Mammary epithelial cell (primary cell): Measurements from ENCODE around the gene CARD9.

Experiments used
- EZH2 ChIP-seq: IDR thresholded peaks from 2 replicates; pipeline ENCODE4 v1.6.1; 2012; ENCODE audit warnings: low read length, inconsistent platforms, borderline replicate concordance
- TF ChIP-seq, protein P1 (sequence below), 2 donors: IDR thresholded peaks in 1 of 2; conservative IDR thresholded peaks in 1 of 2; 2 replicates each; pipeline ENCODE4 v1.5.1; 2011 to 2012; ENCODE audit warnings: inconsistent platforms in 2 of 2, low read length in 2 of 2, mild to moderate bottlenecking in 2 of 2, control low read depth in 1 of 2, low read depth in 1 of 2; ENCODE audit not compliant: insufficient read depth in 1 of 2; ENCODE audit errors: extremely low read depth in 1 of 2

DNA sequence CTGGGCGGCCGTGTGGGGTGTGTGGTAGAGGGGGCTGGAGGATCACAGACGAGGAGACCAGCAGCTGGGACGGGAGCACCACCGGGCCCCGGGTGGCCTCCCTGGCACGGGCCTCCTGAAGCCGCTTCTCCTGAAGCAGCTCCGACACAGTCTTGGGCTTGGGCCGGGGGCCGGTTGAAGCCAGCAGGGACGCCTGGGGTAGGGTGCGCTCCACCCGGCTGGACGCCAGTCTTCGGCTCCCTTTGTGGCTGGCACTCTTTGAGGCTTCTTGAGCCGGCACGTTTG is 5.5 kb upstream of the CARD9 start:
- TF ChIP-seq, protein P1, sequence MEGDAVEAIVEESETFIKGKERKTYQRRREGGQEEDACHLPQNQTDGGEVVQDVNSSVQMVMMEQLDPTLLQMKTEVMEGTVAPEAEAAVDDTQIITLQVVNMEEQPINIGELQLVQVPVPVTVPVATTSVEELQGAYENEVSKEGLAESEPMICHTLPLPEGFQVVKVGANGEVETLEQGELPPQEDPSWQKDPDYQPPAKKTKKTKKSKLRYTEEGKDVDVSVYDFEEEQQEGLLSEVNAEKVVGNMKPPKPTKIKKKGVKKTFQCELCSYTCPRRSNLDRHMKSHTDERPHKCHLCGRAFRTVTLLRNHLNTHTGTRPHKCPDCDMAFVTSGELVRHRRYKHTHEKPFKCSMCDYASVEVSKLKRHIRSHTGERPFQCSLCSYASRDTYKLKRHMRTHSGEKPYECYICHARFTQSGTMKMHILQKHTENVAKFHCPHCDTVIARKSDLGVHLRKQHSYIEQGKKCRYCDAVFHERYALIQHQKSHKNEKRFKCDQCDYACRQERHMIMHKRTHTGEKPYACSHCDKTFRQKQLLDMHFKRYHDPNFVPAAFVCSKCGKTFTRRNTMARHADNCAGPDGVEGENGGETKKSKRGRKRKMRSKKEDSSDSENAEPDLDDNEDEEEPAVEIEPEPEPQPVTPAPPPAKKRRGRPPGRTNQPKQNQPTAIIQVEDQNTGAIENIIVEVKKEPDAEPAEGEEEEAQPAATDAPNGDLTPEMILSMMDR (conservative IDR thresholded peaks at IDR 0.05 in 1 of 2, IDR thresholded peaks at IDR 0.05 in 1 of 2; ENCODE audit: extremely low read depth in 1 of 2, insufficient read depth in 1 of 2, low read depth in 1 of 2, low read length in 2 of 2) = no peak
- no peak for TF ChIP-seq EZH2
